HCT116 (cell line): ENCODE measurements around the gene SETD3.

ENCODE experiments used
- EZH2 ChIP-seq: fragments of 200-600 bp; sonication (generic); IDR thresholded peaks from 2 replicates; pipeline ENCODE4 v1.6.1; 2017; ENCODE audit warnings: antibody characterized with exemption, mixed run types
- EZH2phosphoT487 ChIP-seq: fragments of 200-600 bp; IDR thresholded peaks from 2 replicates; pipeline ENCODE4 v1.6.1; 2018; ENCODE audit warnings: antibody characterized with exemption, borderline replicate concordance
- JUND ChIP-seq: IDR thresholded peaks from 2 replicates; pipeline ENCODE4 v1.6.1; 2012
- POLR2A ChIP-seq: IDR thresholded peaks from 2 replicates; pipeline ENCODE4 v1.7.0; 2011; ENCODE audit warnings: borderline replicate concordance; ENCODE audit not compliant: insufficient read depth, insufficient read length; ENCODE audit errors: extremely low read depth
- POLR2AphosphoS5 ChIP-seq: IDR thresholded peaks from 2 replicates; pipeline ENCODE4 v1.6.1; 2011; ENCODE audit warnings: mild to moderate bottlenecking, low read depth, low read length, moderate library complexity
- RAD21 ChIP-seq: IDR thresholded peaks from 2 replicates; pipeline ENCODE4 v1.6.1; 2012; ENCODE audit warnings: low read depth, mild to moderate bottlenecking
- SP1 ChIP-seq: IDR thresholded peaks from 2 replicates; pipeline ENCODE4 v1.6.1; 2012; ENCODE audit warnings: low read depth
- TCF7L2 ChIP-seq: IDR thresholded peaks from 2 replicates; pipeline ENCODE4 v1.7.0; 2011; ENCODE audit warnings: borderline replicate concordance, inconsistent platforms; ENCODE audit not compliant: insufficient read depth, insufficient read length; ENCODE audit errors: extremely low read depth
- YY1 ChIP-seq: IDR thresholded peaks from 2 replicates; pipeline ENCODE4 v1.6.1; 2011; ENCODE audit warnings: low read length, low read depth, moderate library complexity, mild to moderate bottlenecking; ENCODE audit not compliant: insufficient replicate concordance; ENCODE audit errors: extremely low read depth
- TF ChIP-seq, protein P1 (sequence below), 3 experiments: fragments of 200-600 bp in 1 of 3; sonication (generic) in 1 of 3; IDR thresholded peaks in 2 of 3; conservative IDR thresholded peaks in 1 of 3; 2 replicates each; pipeline ENCODE4 v1.5.1; 2012 to 2017; ENCODE audit warnings: low read depth in 2 of 3, low read length in 2 of 3, antibody characterized with exemption in 1 of 3, borderline replicate concordance in 1 of 3, control low read depth in 1 of 3, mild to moderate bottlenecking in 1 of 3, mixed read lengths in 1 of 3, mixed run types in 1 of 3, moderate library complexity in 1 of 3; ENCODE audit not compliant: insufficient read depth in 1 of 3
- TF ChIP-seq, protein P2 (sequence below): IDR thresholded peaks from 2 replicates; pipeline ENCODE4 v1.6.1; 2012
- TF ChIP-seq, protein P3 (sequence below): IDR thresholded peaks from 2 replicates; pipeline ENCODE4 v1.6.1; 2011; ENCODE audit warnings: mild to moderate bottlenecking, low read length, moderate library complexity; ENCODE audit not compliant: insufficient replicate concordance; ENCODE audit errors: extremely low read depth

DNA sequence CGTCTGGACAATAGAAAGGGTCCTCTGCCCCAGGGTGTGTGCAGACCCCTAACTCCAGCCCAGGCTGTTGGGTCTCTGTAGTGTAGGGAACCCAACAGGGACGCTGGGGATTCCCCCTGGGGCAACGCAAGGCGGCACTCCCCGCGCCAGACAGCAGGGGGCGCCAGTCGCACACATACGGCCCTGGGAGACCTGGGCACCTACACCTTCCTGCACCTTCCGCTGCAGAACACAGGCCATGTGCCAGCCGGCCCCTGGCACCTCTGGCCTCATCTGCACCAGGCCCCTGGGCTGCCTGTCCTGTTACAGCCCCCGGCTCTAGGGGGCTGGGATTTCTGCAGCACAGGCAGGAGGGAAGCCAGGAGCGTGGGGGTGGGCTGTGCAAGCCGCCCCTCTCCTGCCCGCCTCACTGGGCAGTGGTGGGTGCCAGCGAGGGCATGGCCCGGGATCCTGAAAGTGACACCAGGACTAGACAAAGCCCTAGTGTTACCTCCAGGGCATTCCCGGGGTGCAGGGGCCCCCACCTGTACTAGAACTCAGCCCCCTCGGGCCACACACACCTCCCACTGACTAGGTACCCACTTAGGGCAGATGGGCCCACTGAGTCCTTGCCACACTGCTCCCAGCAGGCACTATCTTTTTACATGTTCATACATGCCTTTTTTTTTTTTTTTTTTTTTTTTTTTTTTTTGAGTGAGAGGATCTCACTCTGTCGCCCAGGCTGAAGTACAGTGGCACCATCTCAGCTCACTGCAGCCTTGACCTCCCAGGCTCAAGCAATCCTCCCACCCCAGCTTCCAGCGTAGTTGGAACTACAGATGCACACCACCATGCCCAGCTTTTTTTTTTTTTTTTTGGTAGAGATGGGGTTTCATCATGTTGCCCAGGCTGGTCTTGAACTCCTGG, 38.0 kb upstream of the SETD3 start:
- TF ChIP-seq, protein P1, sequence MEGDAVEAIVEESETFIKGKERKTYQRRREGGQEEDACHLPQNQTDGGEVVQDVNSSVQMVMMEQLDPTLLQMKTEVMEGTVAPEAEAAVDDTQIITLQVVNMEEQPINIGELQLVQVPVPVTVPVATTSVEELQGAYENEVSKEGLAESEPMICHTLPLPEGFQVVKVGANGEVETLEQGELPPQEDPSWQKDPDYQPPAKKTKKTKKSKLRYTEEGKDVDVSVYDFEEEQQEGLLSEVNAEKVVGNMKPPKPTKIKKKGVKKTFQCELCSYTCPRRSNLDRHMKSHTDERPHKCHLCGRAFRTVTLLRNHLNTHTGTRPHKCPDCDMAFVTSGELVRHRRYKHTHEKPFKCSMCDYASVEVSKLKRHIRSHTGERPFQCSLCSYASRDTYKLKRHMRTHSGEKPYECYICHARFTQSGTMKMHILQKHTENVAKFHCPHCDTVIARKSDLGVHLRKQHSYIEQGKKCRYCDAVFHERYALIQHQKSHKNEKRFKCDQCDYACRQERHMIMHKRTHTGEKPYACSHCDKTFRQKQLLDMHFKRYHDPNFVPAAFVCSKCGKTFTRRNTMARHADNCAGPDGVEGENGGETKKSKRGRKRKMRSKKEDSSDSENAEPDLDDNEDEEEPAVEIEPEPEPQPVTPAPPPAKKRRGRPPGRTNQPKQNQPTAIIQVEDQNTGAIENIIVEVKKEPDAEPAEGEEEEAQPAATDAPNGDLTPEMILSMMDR (IDR thresholded peaks at IDR 0.05 in 2 of 3, conservative IDR thresholded peaks at IDR 0.05 in 1 of 3; ENCODE audit: borderline replicate concordance in 1 of 3, insufficient read depth in 1 of 3, low read depth in 2 of 3, low read length in 2 of 3): peak; percentile 90 to 95 (median 93)
- TF ChIP-seq EZH2 (no peak), POLR2AphosphoS5 (no peak), TCF7L2 (no peak), JUND (no peak), EZH2phosphoT487 (no peak), POLR2A (no peak), YY1 (peak; percentile 8), RAD21 (peak; percentile 98), SP1 (no peak)
- TF ChIP-seq, protein P2, sequence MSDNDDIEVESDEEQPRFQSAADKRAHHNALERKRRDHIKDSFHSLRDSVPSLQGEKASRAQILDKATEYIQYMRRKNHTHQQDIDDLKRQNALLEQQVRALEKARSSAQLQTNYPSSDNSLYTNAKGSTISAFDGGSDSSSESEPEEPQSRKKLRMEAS: no peak
- TF ChIP-seq, protein P3, sequence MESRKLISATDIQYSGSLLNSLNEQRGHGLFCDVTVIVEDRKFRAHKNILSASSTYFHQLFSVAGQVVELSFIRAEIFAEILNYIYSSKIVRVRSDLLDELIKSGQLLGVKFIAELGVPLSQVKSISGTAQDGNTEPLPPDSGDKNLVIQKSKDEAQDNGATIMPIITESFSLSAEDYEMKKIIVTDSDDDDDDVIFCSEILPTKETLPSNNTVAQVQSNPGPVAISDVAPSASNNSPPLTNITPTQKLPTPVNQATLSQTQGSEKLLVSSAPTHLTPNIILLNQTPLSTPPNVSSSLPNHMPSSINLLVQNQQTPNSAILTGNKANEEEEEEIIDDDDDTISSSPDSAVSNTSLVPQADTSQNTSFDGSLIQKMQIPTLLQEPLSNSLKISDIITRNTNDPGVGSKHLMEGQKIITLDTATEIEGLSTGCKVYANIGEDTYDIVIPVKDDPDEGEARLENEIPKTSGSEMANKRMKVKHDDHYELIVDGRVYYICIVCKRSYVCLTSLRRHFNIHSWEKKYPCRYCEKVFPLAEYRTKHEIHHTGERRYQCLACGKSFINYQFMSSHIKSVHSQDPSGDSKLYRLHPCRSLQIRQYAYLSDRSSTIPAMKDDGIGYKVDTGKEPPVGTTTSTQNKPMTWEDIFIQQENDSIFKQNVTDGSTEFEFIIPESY: no peak
